Limb (tissue), 2 donors: ENCODE measurements around the gene TRPM2.
"Not testable (repeated sequence)": the region's sequence is repeated elsewhere in the genome, so short reads cannot be mapped to it uniquely, and the experiment has no call there.

Experiments used
- DNase-seq, 2 donors: peaks; one replicate each; pipeline ENCODE4 v3.0.0-alpha.2; 2016; ENCODE audit errors: extremely low spot score in 2 of 2

The TRPM2 gene

DNA sequence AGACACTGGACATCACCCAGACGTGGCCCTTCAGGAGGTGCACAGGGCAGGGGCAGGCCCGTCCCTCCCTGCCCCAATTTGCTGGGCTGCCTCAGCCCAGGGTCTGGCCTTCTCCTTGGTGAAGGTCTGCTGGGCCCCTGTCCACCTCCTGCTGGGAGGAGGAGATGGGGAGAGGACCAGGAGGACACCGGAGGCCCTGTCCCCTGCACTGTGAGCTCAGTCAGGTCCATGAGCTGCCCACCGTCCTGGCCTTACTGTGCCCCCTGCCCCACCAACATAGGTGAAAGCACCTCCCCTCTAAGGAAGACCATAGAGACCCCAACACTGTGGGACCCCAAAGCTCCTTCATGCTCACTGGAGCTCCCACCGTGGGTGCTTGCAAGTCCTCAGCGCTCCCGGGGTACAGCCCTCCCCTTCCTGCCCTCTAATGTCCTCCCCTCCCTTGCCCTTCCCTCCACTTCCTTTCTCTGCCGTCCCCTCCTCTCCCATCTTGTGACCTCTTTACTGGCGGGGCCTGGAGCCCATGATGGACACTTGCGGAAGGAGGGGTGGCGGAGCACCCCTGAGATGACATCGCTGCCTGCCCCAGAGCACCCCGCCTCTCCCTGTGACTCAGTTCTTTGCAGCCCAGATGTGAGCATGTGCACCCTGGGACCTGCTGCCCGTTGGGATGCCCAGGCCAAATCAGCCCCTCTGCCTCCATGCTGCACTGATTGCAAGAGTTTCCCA, 106.5 kb downstream of the TRPM2 start:
- DNase-seq, result no peak

DNA sequence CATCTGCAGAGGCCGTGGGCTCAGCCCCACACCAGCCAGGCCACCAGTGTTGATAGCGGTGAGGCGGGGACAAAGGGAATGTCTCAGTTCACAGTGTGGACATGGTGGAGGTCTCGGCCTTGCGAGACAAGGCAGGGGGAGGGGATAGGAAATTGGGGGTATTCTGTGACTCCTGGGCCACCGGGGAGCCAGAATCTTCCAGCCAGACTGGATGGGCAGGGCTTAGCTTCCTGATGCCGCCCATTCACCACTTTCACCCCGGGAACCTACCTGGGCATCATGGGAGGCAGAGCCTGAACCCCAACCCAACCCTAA, 107.0 kb downstream of the TRPM2 start:
- DNase-seq, result no peak

DNA sequence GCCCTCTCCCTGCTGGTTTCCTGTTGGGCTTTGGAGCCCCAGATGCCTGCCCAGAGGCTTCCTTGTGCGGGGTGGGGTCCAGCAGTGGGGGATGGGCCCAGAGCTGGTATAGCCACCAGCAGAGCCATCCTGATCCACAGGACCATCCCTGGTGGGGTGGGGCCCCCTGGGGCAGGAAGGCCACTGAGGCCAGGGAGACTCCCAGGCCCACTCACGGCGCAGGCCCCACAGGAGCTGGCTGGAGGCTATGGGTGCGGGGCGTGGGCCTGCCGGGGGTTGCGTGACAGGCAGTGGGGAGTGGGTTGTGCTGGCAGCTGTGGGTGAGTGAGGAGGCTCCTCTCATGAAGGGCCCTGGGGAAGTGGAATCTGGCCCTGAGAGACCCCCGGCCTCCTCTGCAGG, 107.6 kb downstream of the TRPM2 start:
- DNase-seq, result no peak

DNA sequence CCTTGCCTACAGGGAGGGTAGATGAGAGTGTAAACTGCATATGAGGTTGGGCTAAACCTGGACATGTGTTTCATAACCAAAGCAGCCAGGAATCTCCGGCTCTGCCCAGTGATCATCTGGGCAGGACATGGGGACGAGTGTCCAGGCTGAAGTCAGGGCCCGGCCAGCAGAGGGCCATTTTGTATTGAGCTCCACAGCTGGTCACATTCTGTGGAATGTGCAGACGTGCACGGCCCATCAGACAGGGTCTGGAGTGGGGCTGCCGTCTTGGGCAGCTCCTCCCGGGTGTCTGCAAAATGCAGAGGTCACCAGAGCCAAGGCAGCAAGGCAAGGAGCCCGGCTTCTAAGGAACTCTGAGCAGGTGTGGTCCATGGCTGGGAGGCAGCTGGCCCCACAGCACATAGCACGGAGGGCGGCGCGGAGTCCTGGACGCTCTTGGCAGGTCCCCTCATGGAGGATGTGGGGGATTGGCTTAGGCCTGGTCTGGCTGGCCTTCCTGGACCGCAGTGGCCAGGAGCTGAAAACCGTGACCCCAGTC, 108.1 kb downstream of the TRPM2 start:
- DNase-seq, result no peak

DNA sequence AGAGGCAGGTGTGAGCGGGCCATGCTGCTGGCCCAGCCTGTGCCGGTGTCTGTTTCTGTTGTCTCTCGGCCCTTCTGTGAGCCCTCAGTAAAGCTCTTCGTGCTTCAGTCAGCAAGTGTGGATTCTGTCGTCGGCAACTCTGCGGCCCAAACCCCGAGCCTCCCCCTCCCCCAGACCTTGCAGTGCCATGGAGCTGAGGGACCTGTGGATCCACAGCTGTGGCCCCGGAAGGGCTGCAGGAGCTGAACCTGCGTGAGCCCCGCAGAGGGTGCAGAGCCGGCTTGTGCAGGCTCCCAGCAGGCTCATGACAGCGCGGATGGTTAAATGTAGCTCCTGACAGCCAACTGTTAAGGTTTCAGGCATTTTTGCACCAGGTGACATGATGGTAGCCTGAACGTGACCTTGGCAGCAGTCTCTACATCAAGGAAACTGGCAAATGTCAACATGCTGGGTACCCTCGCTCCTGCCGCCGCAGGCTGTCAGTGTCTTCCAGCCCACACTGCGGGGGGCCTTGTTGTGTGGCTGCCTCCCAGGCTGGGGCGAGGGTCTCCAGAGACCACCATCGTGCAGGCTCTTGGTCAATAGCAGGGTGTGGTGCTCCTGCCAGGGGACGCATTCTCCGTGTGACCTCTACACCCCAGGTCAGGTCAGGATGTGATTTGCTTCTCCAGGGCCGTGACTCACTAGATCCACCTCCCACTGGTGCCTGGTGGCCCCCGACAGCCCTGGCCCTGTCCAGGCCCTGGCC, 108.8 kb downstream of the TRPM2 start:
- DNase-seq, result no peak

DNA sequence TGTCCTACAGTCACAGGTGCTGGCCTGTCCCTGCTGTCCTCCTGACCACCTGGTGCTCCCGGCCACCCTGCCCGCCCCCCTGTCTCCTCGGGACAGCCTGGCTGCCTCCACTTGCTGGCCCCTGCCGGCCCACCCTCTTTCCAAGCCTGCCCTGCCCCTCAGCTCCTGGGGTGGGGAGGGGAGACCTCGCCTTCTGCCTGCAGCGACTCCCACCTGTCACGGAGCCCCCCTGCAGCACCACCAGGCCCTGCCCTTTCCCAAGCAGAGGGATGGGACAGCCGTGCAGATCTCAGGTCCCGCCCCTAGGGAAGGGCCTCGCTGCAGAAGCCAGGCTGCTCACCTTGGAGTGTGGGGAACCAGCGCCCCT, 109.4 kb downstream of the TRPM2 start:
- DNase-seq, result no peak

DNA sequence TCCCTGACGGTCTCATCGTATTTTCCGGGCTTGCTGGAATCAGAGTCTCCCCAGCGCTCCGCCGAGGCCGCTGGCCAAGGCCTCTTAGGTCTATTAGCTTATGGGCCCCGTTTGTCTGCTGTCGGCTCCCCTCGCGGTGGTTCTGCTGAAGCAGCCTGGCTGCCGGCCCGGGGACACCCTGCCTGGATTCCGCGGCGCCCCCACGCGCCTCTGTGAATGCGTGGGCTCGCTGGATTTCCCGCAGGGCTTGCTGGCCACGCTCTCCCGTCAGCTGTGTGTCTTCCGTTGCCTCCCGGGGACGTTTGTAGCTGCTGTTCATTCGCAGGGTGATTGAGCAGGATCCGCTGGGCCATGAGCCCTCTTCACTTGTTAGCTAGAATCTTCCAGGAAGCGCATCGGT, 110.3 kb downstream of the TRPM2 start:
- no peak for DNase-seq

DNA sequence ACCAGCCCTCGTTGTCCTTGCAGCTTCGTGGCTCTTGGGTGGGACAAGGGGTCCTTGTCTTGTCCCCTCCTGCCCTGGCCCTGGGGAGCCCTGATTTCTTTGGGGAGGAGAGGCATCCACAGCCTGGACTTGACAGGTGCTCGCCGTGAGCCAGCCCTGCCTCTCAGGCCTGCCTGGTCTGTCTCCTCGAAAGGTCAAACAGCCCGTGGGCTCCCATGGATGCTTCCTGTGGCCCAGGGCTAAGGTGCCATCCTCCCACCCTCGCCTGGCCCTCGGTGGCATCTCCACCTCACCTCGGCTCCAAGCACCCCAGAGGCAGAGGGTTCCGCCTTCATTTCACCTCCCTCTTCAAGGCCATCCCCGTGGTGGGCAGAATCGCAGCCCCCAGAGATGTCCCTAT, 110.9 kb downstream of the TRPM2 start:
- no peak for DNase-seq

DNA sequence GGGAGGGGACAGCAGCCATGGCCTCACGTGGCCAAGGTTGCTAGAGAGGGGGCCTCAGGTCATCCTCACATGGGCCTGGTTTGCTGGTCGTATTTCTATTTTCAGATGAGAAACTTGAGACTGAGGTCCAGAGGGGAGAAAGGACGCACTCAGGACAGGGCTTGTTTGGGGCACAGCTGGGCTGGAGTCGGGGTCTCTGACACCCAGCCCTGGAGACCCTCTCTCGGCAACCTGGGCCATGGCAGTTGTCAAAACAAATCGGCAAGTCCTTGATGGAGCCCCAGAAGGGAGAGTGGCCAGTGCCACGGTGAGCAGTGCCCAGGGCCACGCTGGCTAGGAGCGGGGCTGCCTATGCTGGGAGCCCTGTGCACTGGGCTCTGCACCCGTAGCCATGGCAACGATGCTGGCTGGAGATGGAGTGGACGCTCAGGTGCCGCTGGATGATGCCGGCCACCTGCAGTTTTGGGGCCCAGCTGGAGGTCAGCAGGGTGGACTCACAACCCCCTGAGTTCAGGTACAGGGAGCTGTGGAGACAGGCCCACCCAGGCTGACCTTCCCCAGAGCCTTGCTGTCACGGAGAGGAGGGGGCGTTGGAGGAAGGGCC, 113.0 kb downstream of the TRPM2 start:
- DNase-seq, result no peak

DNA sequence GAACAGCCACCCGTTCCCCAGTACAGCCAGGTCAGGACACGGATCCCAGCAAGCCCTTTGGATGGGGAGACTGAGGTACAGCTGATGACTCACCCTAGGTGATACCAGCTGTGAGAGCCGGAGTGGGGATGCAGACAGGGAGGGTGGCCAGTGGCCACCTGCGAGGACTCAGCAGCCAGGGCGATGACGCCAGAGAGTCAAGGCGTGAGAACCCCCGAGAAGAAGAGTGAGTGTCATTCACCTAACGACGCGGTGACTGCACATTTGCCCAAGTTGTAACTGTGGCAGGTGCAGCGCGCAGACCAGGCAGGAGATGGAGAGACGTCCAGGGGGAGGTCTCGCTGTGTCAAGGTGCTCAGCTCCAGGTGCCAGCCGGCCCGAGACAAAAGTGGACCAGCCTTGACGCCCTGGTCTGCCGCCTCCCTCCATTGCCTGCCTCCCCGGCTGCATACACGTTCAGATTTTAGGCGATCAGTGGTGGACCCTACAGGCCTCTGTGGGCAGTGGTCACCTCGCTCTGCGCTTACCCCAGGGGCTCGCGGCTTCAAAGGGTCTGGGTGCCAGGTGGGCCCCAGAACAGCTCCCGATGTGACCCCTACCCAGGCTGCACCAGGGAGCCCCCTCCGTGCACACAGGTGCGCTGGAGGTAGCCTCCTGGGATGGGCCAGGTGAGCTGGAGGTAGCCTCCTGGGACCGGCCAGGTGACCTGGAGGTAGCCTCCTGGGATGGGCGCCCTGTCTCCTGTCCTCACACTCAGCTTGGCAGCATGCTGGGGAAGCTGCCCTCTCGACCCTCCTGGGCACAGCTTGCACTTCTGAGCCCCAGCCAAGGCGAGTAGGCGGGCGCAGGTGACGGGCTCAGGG, 113.8 kb downstream of the TRPM2 start:
- DNase-seq, result no peak

DNA sequence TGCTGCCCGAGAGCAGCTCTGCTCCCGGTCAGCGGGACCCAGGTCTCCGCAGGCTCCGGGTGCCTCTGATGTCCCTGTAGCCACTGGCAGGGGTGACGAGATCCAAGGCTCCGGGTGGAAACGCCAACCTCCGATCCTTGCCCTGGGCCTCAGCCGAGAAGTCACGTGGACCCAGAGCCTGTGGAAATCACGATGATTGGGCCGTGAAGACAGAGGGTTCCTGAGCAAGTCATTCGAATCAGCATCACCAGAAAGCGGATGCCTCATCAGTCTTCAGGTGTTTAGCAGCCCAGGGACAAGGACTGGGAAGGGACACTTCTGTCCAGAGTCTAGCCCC, 114.4 kb downstream of the TRPM2 start:
- no peak for DNase-seq

DNA sequence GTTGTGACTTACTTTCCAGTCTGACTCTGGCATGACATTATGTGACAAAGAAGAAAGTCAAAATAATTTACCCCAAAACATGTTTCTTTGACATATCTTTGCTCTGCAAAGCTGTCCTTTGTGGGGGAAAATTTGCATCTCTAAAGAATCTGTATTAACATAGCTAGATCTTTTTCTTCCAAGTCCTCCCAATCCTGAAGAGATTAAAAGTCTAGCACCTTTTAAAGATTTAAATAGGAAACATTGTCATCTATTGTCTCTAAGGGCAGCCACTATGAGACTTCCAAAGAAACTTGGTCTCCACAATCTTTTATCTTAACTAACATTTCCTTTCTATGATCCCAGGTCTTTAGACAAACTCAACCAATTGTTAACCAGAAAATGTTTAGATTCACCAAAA, 117.9 kb downstream of the TRPM2 start:
- DNase-seq, result no peak

DNA sequence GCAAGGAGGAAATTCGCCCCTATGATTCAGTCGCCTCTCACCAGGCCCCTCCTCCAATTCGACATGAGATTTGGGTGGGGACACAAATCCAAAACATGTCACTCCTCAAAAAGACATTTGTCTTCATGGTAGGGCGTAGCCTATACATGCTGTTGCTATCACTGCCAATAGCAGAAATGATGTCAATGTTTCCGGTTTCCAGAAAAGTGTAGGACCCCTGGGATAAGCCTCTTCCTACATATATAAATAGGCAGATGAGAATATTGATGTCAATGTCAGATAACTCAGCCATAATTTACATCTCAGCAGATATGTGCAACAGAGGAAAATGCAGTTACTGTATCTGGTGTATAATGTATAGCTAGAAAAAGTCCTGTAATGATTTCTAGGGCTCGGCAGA, 118.6 kb downstream of the TRPM2 start:
- DNase-seq, result no peak

DNA sequence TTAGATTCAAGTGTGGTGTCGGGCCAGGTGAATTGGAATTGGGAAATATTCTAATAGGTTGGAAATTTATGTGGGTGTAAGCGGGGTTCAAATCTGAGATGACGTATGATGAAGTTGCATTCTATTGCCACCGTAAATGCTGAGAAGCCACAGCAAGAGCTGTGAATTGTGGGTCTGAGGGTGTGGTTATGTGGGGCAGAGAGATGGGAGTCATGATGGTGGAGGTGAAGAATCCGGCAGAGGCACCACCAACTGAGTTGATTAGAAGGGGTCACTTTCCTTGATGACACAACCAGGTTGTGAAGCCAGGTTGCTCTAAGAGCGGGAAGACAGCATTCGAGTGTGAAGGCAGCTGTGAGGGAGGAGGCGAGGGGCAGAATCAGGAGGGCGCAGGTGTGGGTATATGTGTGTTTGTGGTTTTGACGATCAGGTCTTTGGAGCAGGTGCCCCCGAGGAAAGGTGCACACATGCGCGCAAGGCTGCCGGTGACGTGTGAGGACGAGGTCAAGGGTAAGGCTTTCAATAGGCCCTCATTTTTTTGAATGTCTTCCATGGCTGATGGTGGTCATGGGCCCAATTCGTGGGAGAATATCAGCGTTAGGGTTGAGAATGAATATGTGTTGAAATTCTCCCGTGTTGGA, 120.6 kb downstream of the TRPM2 start:
- no peak for DNase-seq

DNA sequence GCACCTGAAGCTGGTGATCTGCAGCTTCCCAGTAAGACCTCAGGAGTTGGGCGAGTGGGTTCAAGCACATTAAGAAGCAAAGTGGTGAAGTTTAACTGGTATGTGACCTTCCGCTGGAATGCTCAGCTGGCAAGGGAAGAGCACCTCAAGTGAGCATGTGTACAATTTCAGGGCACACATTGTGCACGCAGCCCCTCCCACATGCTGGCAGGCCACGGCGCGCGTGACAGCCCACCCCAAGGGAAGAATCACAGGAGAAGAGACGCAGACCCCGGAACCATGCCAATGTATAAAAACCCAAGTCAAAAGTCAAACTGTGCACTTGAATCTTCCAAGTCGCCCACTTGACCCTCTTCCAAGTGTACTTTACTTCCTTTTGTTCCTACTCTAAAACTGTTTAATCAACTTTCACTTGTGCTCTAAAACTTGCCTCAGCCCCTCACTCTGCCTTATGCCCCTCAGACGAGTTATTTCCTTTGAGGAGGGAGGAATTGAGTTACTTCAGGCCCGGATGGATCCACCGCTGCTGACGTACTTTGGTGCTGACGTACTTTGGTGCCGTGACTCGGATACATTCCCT, 121.9 kb downstream of the TRPM2 start:
- DNase-seq, result no peak

DNA sequence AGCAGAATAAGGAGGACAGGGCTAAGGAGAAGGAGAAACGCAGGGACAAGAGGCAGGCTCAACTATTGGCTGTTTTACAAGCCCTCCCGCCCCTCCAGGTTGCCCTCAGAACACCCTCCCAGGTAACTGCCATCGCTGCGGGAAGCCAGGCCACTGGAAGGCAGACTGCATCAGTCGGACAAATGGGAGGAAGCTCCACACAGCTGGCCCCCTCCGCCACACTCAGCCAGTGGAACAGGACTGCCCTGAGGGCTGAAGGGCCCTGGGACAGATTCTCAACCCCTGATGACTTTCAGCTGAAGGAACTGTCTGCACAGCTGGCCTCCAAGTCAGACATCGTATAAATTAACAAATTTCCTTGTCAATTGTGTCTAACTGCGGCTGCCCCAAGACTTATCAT, 123.7 kb downstream of the TRPM2 start:
- DNase-seq, result no peak

DNA sequence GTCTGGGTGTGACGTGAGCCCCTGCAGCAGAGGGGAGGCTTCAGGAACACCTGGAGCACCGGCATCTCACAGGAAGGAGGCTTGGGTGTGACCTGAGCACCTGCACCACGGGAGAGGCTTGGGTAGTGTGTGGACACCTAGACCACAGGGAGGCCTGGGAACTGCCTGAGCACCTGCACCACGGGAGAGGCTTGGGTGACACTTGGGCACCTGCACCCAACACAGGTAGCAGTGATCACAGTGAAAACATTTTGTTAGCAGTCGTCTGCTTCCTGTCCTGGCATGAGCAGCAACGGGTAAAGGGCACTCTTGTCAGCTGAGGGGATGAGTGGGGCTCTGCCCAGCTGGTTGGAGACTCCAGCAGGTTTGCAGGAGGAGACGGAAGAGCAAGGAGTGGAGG, 124.3 kb downstream of the TRPM2 start:
- no peak for DNase-seq

DNA sequence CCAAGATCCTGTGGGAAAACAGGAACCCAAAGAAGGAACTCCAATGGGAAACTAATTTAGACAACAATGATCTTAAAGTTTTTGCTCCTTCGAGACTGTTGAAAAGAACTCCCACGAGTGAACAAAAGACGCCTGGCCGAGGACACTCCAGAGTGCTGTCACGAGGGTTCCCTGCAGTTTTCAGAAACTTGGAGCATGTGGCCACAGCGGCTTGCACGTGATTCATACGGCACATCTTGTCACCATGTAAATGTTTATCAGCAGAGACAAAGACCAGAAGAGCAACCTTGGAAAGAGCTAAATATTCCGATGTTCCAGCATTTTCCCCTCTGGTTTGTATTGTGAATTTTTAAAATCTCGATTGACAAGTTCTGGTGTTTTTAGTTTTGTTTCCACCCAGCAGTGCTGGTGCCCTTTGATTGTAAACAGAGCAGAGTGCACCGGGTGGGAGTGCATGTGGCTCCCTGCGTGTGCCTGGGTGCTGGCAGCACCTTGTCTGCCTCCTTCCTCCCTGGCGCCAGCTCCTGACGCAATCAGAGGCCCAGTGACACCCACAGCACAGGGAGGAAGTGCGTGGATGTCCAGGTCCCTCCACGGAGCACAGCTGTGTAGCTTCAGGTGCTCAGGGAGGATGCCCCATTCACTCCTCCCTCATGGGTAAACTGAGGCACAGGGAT, 124.8 kb downstream of the TRPM2 start:
- DNase-seq, result no peak

DNA sequence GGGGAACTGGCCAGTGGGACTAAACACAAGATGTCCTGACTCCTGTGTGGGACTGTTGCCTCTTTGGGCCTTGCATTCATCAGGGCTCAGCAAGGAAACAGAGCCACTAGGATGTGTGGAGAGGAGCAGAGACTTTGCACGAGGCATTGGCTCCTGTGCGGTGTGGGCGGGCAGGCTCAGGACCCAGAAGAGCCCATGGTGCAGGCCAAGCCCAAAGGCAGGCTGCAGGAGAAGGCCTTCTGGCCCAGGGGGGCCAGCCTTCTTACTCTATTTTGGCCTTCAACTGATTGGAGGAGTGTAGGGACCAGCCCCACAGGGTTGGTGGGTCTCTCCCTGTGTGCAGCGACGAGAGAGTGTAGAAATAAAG, 125.4 kb downstream of the TRPM2 start:
- no peak for DNase-seq

DNA sequence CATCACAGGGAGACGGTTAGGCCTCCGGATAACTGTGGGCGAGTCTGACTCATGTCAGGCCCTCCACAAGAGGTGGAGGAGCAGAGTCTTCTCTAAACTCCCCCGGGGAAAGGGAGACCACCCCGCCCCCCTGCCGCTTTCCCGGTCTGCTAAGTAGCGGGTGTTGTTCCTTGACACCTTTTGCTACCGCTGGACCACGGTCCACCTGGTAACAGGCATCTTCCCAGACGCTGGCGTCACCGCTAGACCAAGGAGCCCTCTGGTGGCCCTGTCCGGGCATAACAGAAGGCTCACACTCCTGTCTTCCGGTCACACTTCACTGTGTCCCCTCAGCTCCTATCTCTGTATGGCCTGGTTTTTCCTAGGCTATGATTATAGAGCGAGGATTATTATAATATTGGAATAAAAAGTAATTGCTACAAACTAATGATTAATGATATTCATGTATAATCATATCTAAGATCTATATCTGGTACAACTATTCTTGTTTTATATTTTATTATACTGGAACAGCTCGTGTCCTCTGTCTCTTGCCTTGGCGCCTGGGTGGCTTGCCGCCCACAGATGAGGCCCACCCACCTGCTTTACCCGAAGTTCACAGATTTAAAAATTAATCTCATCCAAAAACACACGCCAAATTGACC, 126.3 kb downstream of the TRPM2 start:
- DNase-seq, result not testable (repeated sequence)
